Fibroblast of skin of left biceps (primary cell): ENCODE results near the gene DENND4C.
"Not testable (repeated sequence)": the region's sequence is repeated elsewhere in the genome, so short reads cannot be mapped to it uniquely, and the experiment has no call there.

Experiments
- DNase-seq, 2 experiments: peaks; one replicate each; pipeline ENCODE4 v3.0.0-alpha.2; 2013; ENCODE audit warnings: low read depth in 2 of 2

DENND4C gene

GRCh38 chr9:19266778-19267384 is 36.4 kb downstream of the DENND4C start:
- DNase-seq, result not testable (repeated sequence)

- no peak for DNase-seq
These were observed 39.1 kb downstream of the DENND4C start for GRCh38 chr9:19269582-19269981.

- DNase-seq, result no peak
These were observed 40.0 kb downstream of the DENND4C start for GRCh38 chr9:19270421-19270949.

- no peak for DNase-seq
These were observed 40.6 kb downstream of the DENND4C start for GRCh38 chr9:19271081-19271480.

- no peak for DNase-seq
These were observed 51.3 kb downstream of the DENND4C start for GRCh38 chr9:19281801-19282200.

- no peak for DNase-seq
These were observed 52.7 kb downstream of the DENND4C start for GRCh38 chr9:19283072-19283710.

GRCh38 chr9:19284729-19285128 is 54.2 kb downstream of the DENND4C start:
- DNase-seq, result no peak

- DNase-seq, result no peak
These were observed 56.2 kb downstream of the DENND4C start for GRCh38 chr9:19286634-19287188.

- DNase-seq, result no peak
These were observed 57.6 kb downstream of the DENND4C start for GRCh38 chr9:19288081-19288480.

- no peak for DNase-seq
These were observed 59.6 kb downstream of the DENND4C start for GRCh38 chr9:19290103-19290502.

- DNase-seq, result no peak
These were observed 63.7 kb downstream of the DENND4C start for GRCh38 chr9:19294219-19294618.

- DNase-seq, result no peak
These were observed 68.0 kb downstream of the DENND4C start for GRCh38 chr9:19298436-19299000.

- no peak for DNase-seq
These were observed 72.7 kb downstream of the DENND4C start for GRCh38 chr9:19303216-19303615.

GRCh38 chr9:19306568-19306967 is 76.1 kb downstream of the DENND4C start:
- DNase-seq, result no peak

GRCh38 chr9:19310246-19310645 is 79.8 kb downstream of the DENND4C start:
- DNase-seq, result no peak

- DNase-seq, result no peak
These were observed 83.1 kb downstream of the DENND4C start for GRCh38 chr9:19313573-19313972.

- DNase-seq, result no peak
These were observed 90.0 kb downstream of the DENND4C start for GRCh38 chr9:19320495-19320894.

GRCh38 chr9:19331877-19332276 is 101.4 kb downstream of the DENND4C start:
- DNase-seq, result no peak

- no peak for DNase-seq
These were observed 105.7 kb downstream of the DENND4C start for GRCh38 chr9:19336166-19336565.

GRCh38 chr9:19342947-19343346 is 112.5 kb downstream of the DENND4C start:
- DNase-seq, result no peak

- no peak for DNase-seq
These were observed 128.2 kb downstream of the DENND4C start for GRCh38 chr9:19358701-19359100.

GRCh38 chr9:19369107-19369506 is 138.6 kb downstream of the DENND4C start:
- DNase-seq, result no peak

- no peak for DNase-seq
These were observed 141.4 kb downstream of the DENND4C start for GRCh38 chr9:19371942-19372341.
